UCSD-AML1 (cell line): Measurements from ENCODE around the gene PPP2R1B.

Experiments used
- DNase-seq: peaks from one replicate; lab custom pipeline; 2025; ENCODE audit not compliant: unreplicated experiment; lab: John Stamatoyannopoulos, UW

PPP2R1B gene

GRCh38 chr11:111696556-111696955 is 69.6 kb downstream of the PPP2R1B start:
- DNase-seq, result no peak

- DNase-seq, result no peak
Observed at GRCh38 chr11:111694851-111695250, 71.3 kb downstream of the PPP2R1B start.

- no peak for DNase-seq
Observed at GRCh38 chr11:111693224-111693937, 72.8 kb downstream of the PPP2R1B start.

GRCh38 chr11:111691741-111692140 is 74.4 kb downstream of the PPP2R1B start:
- DNase-seq, result no peak

GRCh38 chr11:111691176-111691575 is 75.0 kb downstream of the PPP2R1B start:
- no peak for DNase-seq

GRCh38 chr11:111688013-111688412 is 78.2 kb downstream of the PPP2R1B start:
- no peak for DNase-seq

GRCh38 chr11:111684251-111684650 is 81.9 kb downstream of the PPP2R1B start:
- no peak for DNase-seq

- no peak for DNase-seq
Observed at GRCh38 chr11:111683806-111684205, 82.4 kb downstream of the PPP2R1B start.

- DNase-seq, result no peak
Observed at GRCh38 chr11:111680486-111681175, 85.6 kb downstream of the PPP2R1B start.
